SK-N-SH (cell line): ENCODE measurements around the gene INPP5A. TPM values are rescaled to one million over a fixed set of nuclear protein-coding genes. Genes with fewer than 3 reads are reported as not detected.

Source experiments
- CTCF ChIA-PET: fragments of 300-600, 350-600 bp; formaldehyde crosslinking; extraction: SDS; loops from one replicate; lab custom pipeline; 2021; lab: Yijun Ruan, JAX
- POLR2A ChIA-PET: fragments of 350-600 bp; sonication (Branson Sonifier 250); formaldehyde crosslinking; extraction: SDS; loops from one replicate; lab custom pipeline; 2020; ENCODE audit warnings: antibody characterized with exemption, inconsistent platforms; lab: Yijun Ruan, JAX
- DNase-seq: peaks from one replicate; pipeline ENCODE4 v3.0.0; 2012
- H2AFZ ChIP-seq: fragments of 200-600 bp; sonication (generic); 2 replicates; pipeline ENCODE4 v1.8.1; 2016; ENCODE audit warnings: antibody characterized with exemption, mild to moderate bottlenecking, low read depth
- H3F3A ChIP-seq: fragments of 200-600 bp; sonication (generic); replicated peaks from 2 replicates; pipeline ENCODE3; 2016; ENCODE audit warnings: antibody characterized with exemption, mild to moderate bottlenecking; ENCODE audit not compliant: insufficient read depth
- H3K27ac ChIP-seq, 2 experiments: fragments of 200-500 bp in 1 of 2; fragments of 200-600 bp in 1 of 2; sonication (Bioruptor generic) in 1 of 2; sonication (generic), shearing (Covaris generic) in 1 of 2; 2 replicates each; pipeline versions ENCODE4 v1.5.1 to v1.6.1; 2014 to 2016; ENCODE audit warnings: low read depth in 2 of 2, inconsistent platforms in 1 of 2, low read length in 1 of 2, mild to moderate bottlenecking in 1 of 2, mixed read lengths in 1 of 2
- H3K27me3 ChIP-seq: fragments of 200-600 bp; sonication (generic), shearing (Covaris generic); 2 replicates; pipeline ENCODE4 v1.6.1; 2016; ENCODE audit warnings: mixed run types; ENCODE audit not compliant: insufficient read depth
- H3K36me3 ChIP-seq, 2 experiments: fragments of 200-500 bp in 1 of 2; fragments of 200-600 bp in 1 of 2; sonication (Bioruptor generic) in 1 of 2; sonication (generic) in 1 of 2; replicated peaks in 1 of 2; 2 replicates each; pipeline versions ENCODE3 to v1.5.1; 2014 to 2016; ENCODE audit warnings: low read length in 1 of 2, mild to moderate bottlenecking in 1 of 2; ENCODE audit not compliant: insufficient read depth in 2 of 2, control insufficient read depth in 1 of 2
- H3K4me1 ChIP-seq, 2 experiments: fragments of 200-500 bp in 1 of 2; fragments of 200-600 bp in 1 of 2; sonication (Bioruptor generic) in 1 of 2; sonication (generic), shearing (Covaris generic) in 1 of 2; 2 replicates each; pipeline versions ENCODE4 v1.5.1 to v1.6.1; 2014 to 2016; ENCODE audit warnings: low read depth in 1 of 2, low read length in 1 of 2, mixed run types in 1 of 2; ENCODE audit not compliant: insufficient read depth in 2 of 2, control insufficient read depth in 1 of 2
- H3K4me2 ChIP-seq: fragments of 200-600 bp; sonication (generic), shearing (Covaris generic); 2 replicates; pipeline ENCODE4 v1.6.1; 2017; ENCODE audit warnings: mixed run types
- H3K4me3 ChIP-seq, 2 experiments: fragments of 200-500 bp in 1 of 2; fragments of 200-600 bp in 1 of 2; sonication (Bioruptor generic) in 1 of 2; sonication (generic), shearing (Covaris generic) in 1 of 2; 2 replicates each; pipeline versions ENCODE4 v1.5.1 to v1.8.1; 2014 to 2016; ENCODE audit warnings: low read depth in 2 of 2, inconsistent platforms in 1 of 2, low read length in 1 of 2, mild to moderate bottlenecking in 1 of 2, mixed read lengths in 1 of 2, moderate library complexity in 1 of 2
- H3K79me2 ChIP-seq: fragments of 200-600 bp; sonication (generic); 2 replicates; pipeline ENCODE4 v1.8.1; 2017; ENCODE audit warnings: mild to moderate bottlenecking; ENCODE audit not compliant: insufficient read depth
- H3K9ac ChIP-seq: fragments of 200-600 bp; sonication (generic); 2 replicates; pipeline ENCODE4 v1.6.1; 2017; ENCODE audit warnings: mixed run types
- H3K9me2 ChIP-seq: fragments of 200-600 bp; sonication (generic); 2 replicates; pipeline ENCODE4 v1.6.1; 2017; ENCODE audit warnings: mixed run types
- H3K9me3 ChIP-seq: fragments of 200-600 bp; sonication (generic); 2 replicates; pipeline ENCODE4 v1.6.1; 2017; ENCODE audit warnings: mixed run types, mild to moderate bottlenecking, moderate library complexity
- H4K20me1 ChIP-seq: fragments of 200-600 bp; sonication (generic); 2 replicates; pipeline ENCODE4 v1.6.1; 2017; ENCODE audit warnings: mild to moderate bottlenecking, mixed run types; ENCODE audit not compliant: insufficient read depth
- CHD2 ChIP-seq: fragments of 150-350 bp; IDR thresholded peaks from 2 replicates; pipeline ENCODE4 v1.6.1; 2018; ENCODE audit warnings: low read length; ENCODE audit not compliant: partially characterized antibody
- EP300 ChIP-seq, 2 experiments: IDR thresholded peaks; 2 replicates each; pipeline versions ENCODE4 v1.4.0 to v1.6.1; 2012; ENCODE audit warnings: borderline replicate concordance in 1 of 2, low read depth in 1 of 2, low read length in 1 of 2
- EZH2phosphoT487 ChIP-seq: fragments of 200-600 bp; sonication (generic); IDR thresholded peaks from 2 replicates; pipeline ENCODE4 v1.6.1; 2017; ENCODE audit warnings: low read depth, mixed run types, mild to moderate bottlenecking, antibody characterized with exemption, moderate library complexity, borderline replicate concordance
- FOXM1 ChIP-seq: IDR thresholded peaks from 2 replicates; pipeline ENCODE4 v1.4.0; 2012; ENCODE audit warnings: low read depth, mild to moderate bottlenecking
- GABPA ChIP-seq: IDR thresholded peaks from 2 replicates; pipeline ENCODE4 v1.4.0; 2012; ENCODE audit warnings: low read depth, mild to moderate bottlenecking
- GATA2 ChIP-seq: sonication (generic); formaldehyde crosslinking; IDR thresholded peaks from 2 replicates; pipeline ENCODE4 v1.5.0; 2020; ENCODE audit warnings: mild to moderate bottlenecking, missing genetic modification reagents
- JUND ChIP-seq: IDR thresholded peaks from 2 replicates; pipeline ENCODE4 v1.4.0; 2012
- MXI1 ChIP-seq: IDR thresholded peaks from 2 replicates; pipeline ENCODE4 v1.6.1; 2012; ENCODE audit warnings: mild to moderate bottlenecking, low read depth, low read length, improper control_type of control experiment
- NFIC ChIP-seq: IDR thresholded peaks from 2 replicates; pipeline ENCODE4 v1.4.0; 2012; ENCODE audit warnings: borderline replicate concordance
- POLR2AphosphoS5 ChIP-seq: IDR thresholded peaks from 2 replicates; pipeline ENCODE4 v1.6.1; 2012; ENCODE audit warnings: low read depth, low read length
- RAD21 ChIP-seq: IDR thresholded peaks from 2 replicates; pipeline ENCODE4 v1.6.1; 2012; ENCODE audit warnings: mild to moderate bottlenecking, low read length
- RCOR1 ChIP-seq: fragments of 150-350 bp; IDR thresholded peaks from 2 replicates; pipeline ENCODE4 v1.6.1; 2017; ENCODE audit warnings: antibody characterized with exemption, low read length
- RFX5 ChIP-seq: IDR thresholded peaks from 2 replicates; pipeline ENCODE4 v1.6.1; 2012; ENCODE audit warnings: mild to moderate bottlenecking, improper control_type of control experiment, low read length
- SIN3A ChIP-seq: IDR thresholded peaks from 2 replicates; pipeline ENCODE4 v1.6.1; 2012; ENCODE audit warnings: low read depth, mild to moderate bottlenecking, low read length, moderate library complexity, borderline replicate concordance
- SMC3 ChIP-seq: IDR thresholded peaks from 2 replicates; pipeline ENCODE4 v1.6.1; 2012; ENCODE audit warnings: low read depth, low read length, improper control_type of control experiment
- TAF1 ChIP-seq: IDR thresholded peaks from 2 replicates; pipeline ENCODE4 v1.6.1; 2012; ENCODE audit warnings: low read depth, mild to moderate bottlenecking, low read length, moderate library complexity, borderline replicate concordance
- TCF12 ChIP-seq: IDR thresholded peaks from 2 replicates; pipeline ENCODE4 v1.4.0; 2012
- YY1 ChIP-seq: IDR thresholded peaks from 2 replicates; pipeline ENCODE4 v1.4.0; 2012; ENCODE audit warnings: low read depth, mild to moderate bottlenecking
- WGBS: methylation state at CpG from one replicate; pipeline ENCODE4 v1.1.6; 2017; ENCODE audit warnings: low lambda C conversion rate; 5-methylcytosine and 5-hydroxymethylcytosine counted together
- polyA plus RNA-seq, 3 experiments: library from polyadenylated mRNA; depleted of rRNA; stranded (reverse); fragments of >200 nt; gene quantifications; 2 replicates each; pipeline ENCODE4 v1.2.3, GENCODE V29; 2012
- TF ChIP-seq, protein P1 (sequence below): IDR thresholded peaks from 2 replicates; pipeline ENCODE4 v1.4.0; 2012; ENCODE audit warnings: low read depth, borderline replicate concordance
- TF ChIP-seq, protein P2 (sequence below): fragments of 150-350 bp; IDR thresholded peaks from 2 replicates; pipeline ENCODE4 v1.6.1; 2017; ENCODE audit warnings: antibody characterized with exemption, low read length, low read depth, borderline replicate concordance
- TF ChIP-seq, protein P3 (sequence below): IDR thresholded peaks from 2 replicates; pipeline ENCODE4 v1.6.1; 2012; ENCODE audit warnings: mild to moderate bottlenecking, low read depth, low read length, moderate library complexity

INPP5A gene
- polyA plus RNA-seq, 1 of the 3 experiments (the other 2 are of a cell fraction), result 12.0 TPM

DNA sequence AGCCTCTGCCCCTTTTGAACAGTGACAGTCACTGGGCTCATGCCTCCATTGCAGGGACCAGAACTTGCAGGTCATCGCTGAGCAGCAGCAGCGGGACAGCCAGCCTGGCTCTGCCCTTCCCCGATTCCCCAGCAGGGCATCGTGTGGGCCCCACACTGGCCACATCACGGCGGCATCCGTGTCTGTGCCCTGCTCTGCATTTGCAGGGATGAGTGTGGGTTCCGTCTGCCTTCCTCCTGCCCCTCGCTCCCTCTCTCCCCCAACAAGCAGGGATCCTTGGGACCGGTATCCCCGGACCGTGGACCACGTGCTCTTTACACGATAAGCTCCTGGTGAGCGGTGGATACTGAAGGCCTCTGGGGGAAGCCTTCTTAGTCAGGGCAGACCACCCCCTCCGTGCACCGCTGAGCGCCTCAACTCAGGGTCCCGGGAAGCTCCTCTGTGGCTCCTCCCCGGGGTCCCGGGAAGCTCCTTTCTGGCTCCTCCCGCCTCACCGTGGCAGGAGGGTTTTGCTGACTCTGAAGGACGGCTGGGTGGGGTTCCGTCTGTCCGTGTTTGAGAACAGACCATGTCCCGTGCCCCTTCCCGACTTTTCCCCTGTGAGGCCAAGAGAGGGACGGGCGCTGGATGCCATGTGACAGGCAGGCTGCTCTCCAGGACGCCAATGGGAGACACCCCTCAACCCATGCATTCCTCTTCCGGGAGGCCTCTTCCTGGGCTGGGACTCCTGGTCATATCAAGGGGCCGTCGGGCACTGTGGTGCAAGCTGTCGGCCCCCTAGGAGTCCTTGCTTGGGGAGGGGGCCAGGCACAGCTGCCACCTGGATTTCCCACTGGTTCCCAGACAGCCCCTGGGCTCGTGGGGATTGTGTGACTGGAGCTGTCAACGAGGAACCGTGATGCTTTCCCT is 271.9 kb downstream of the INPP5A start:
- Histone ChIP-seq H3K4me1 (no peaks in the 10 kb centered on the region; a peak in 1 of 4 replicates), H3K9me3 (no peaks in the 10 kb centered on the region), H3K9me2 (no peaks in the 10 kb centered on the region), H3K27ac (no peak overlapping the region), H2AFZ (no peak overlapping the region), H3K79me2 (no peaks in the 10 kb centered on the region), H3K4me2 (no peak overlapping the region), H3K9ac (no peak overlapping the region), H3K4me3 (no peak overlapping the region), H3K27me3 (no peaks in the 10 kb centered on the region), H3F3A (no peaks in the 10 kb centered on the region), H3K36me3 (no peaks in the 10 kb centered on the region), H4K20me1 (no peaks in the 10 kb centered on the region)
- no peak for TF ChIP-seq SIN3A
- no peak for TF ChIP-seq RFX5
- TF ChIP-seq SMC3, result no peak
- TF ChIP-seq RCOR1, result no peak
- POLR2A ChIA-PET, result no interaction called here
- no peak for DNase-seq
- WGBS, result 73% methylated on average over 19 of the region's 38 CpGs
- CTCF ChIA-PET, result interaction anchor here (0.9 to 1.4 kb wide), 4 partner anchors 16 to 351 kb away, joined by 3 to 6 read pairs (median 4); no protein-coding TSS in a partner anchor

DNA sequence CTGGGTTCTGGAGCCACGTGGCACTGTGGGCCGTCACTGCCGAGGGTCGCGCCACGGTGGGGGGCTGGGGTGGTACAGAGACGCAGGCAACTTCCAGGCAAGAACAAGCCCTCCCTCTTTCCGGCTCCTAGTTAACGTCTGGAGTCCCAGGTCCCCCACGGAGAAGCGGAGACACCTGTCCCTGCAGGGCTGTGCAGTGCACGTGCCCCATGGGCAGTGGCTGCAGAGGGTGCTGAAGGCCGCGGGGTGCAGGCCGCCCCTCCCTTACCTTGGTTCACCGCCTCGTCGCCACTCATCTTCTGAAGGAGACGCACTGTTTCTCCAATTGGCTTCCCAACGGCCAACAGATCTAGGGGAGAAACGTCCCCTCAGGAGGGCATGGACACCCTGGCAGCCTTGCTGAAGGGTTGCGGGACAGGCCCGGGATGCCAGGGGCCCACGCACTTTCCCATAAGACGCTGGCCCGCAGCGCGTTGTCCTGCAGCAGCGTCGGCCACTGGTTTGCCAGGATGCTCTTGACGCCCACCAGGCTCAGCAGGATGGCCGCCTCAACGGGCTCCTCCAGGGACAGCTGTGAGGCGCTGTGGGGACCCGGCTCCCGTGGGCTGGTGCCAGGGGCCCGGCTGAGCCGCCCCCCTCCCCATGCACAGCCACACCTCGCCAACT is 272.7 kb downstream of the INPP5A start:
- Histone ChIP-seq H3K4me3 (no peak overlapping the region), H4K20me1 (no peaks in the 10 kb centered on the region)
- TF ChIP-seq NFIC, result no peak
- no peak for TF ChIP-seq RAD21
- TF ChIP-seq JUND, result no peak
- TF ChIP-seq, protein P1, sequence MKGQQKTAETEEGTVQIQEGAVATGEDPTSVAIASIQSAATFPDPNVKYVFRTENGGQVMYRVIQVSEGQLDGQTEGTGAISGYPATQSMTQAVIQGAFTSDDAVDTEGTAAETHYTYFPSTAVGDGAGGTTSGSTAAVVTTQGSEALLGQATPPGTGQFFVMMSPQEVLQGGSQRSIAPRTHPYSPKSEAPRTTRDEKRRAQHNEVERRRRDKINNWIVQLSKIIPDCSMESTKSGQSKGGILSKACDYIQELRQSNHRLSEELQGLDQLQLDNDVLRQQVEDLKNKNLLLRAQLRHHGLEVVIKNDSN, result no peak
- TF ChIP-seq EZH2phosphoT487, result no peak
- TF ChIP-seq EP300 (IDR thresholded peaks at IDR 0.05; ENCODE audit: borderline replicate concordance in 1 of 2, low read depth in 1 of 2, low read length in 1 of 2), result no peak
- TF ChIP-seq POLR2AphosphoS5, result no peak
- no peak for TF ChIP-seq GABPA
- TF ChIP-seq, protein P2, sequence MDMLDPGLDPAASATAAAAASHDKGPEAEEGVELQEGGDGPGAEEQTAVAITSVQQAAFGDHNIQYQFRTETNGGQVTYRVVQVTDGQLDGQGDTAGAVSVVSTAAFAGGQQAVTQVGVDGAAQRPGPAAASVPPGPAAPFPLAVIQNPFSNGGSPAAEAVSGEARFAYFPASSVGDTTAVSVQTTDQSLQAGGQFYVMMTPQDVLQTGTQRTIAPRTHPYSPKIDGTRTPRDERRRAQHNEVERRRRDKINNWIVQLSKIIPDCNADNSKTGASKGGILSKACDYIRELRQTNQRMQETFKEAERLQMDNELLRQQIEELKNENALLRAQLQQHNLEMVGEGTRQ, result no peak
- no peak for TF ChIP-seq GATA2 (CRISPR knock-in tag)
- no peak for TF ChIP-seq YY1
- TF ChIP-seq TCF12, result no peak
- no peak for TF ChIP-seq TAF1
- TF ChIP-seq, protein P3, sequence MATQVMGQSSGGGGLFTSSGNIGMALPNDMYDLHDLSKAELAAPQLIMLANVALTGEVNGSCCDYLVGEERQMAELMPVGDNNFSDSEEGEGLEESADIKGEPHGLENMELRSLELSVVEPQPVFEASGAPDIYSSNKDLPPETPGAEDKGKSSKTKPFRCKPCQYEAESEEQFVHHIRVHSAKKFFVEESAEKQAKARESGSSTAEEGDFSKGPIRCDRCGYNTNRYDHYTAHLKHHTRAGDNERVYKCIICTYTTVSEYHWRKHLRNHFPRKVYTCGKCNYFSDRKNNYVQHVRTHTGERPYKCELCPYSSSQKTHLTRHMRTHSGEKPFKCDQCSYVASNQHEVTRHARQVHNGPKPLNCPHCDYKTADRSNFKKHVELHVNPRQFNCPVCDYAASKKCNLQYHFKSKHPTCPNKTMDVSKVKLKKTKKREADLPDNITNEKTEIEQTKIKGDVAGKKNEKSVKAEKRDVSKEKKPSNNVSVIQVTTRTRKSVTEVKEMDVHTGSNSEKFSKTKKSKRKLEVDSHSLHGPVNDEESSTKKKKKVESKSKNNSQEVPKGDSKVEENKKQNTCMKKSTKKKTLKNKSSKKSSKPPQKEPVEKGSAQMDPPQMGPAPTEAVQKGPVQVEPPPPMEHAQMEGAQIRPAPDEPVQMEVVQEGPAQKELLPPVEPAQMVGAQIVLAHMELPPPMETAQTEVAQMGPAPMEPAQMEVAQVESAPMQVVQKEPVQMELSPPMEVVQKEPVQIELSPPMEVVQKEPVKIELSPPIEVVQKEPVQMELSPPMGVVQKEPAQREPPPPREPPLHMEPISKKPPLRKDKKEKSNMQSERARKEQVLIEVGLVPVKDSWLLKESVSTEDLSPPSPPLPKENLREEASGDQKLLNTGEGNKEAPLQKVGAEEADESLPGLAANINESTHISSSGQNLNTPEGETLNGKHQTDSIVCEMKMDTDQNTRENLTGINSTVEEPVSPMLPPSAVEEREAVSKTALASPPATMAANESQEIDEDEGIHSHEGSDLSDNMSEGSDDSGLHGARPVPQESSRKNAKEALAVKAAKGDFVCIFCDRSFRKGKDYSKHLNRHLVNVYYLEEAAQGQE, result no peak
- TF ChIP-seq CHD2, result no peak
- TF ChIP-seq MXI1, result no peak
- no peak for TF ChIP-seq SIN3A
- no peak for TF ChIP-seq FOXM1

More for the DNA sequence above, 272.7 kb downstream of the INPP5A start:
- H3F3A ChIP-seq, result no peaks in the 10 kb centered on the region
- H3K9me3 ChIP-seq, result no peaks in the 10 kb centered on the region
- H3K4me1 ChIP-seq, result no peaks in the 10 kb centered on the region; a peak in 1 of 4 replicates
- H3K27me3 ChIP-seq, result no peaks in the 10 kb centered on the region
- ChIA-PET CTCF (interaction anchor here (1.4 kb wide), 1 partner anchor 156 kb away, joined by 4 read pairs; no protein-coding TSS in a partner anchor), POLR2A (no interaction called here)
- no peak overlapping the region for H3K4me2 ChIP-seq
- H3K9ac ChIP-seq, result no peak overlapping the region
- H3K27ac ChIP-seq, result no peak overlapping the region
- H3K79me2 ChIP-seq, result no peaks in the 10 kb centered on the region
- H3K36me3 ChIP-seq, result no peaks in the 10 kb centered on the region
- no peak overlapping the region for H2AFZ ChIP-seq
- WGBS, result 68% methylated on average over 15 of the region's 39 CpGs
- DNase-seq, result no peak
- no peaks in the 10 kb centered on the region for H3K9me2 ChIP-seq
